DMS153 (cell line): Measurements from ENCODE around the gene AUTS2.
A peak's percentile ranks its signal among the peaks of the same experiment; 100 is the strongest.

Source experiments
- DNase-seq: peaks from one replicate; lab custom pipeline; 2025; lab: John Stamatoyannopoulos, UW

The AUTS2 gene

GRCh38 chr7:69992938-69993337 lies 394.7 kb downstream of the AUTS2 start:
- DNase-seq, result no peak

GRCh38 chr7:69994218-69994617 lies 395.9 kb downstream of the AUTS2 start:
- no peak for DNase-seq

- DNase-seq, result peak; percentile 28
Observed at GRCh38 chr7:69994886-69995542, 396.7 kb downstream of the AUTS2 start.

DNA sequence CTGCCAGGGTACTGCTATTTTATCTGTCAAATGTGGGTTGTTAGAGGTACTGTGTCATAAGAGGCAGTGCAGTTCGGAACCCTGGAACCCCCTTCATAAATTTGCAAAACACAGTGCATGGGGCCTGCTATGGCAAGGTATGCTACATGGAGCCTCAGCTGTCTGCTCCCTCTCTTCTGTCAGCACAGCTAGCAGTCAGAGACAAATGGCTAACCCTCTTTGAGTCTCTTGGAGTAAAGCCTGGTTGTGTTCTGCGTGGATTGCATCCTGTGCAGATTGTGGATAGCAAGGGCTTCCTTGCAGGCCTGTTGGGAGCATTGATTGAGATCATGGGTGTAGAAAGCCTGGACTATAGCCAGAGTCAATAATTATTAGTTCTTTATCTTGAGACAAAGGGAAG lies 397.8 kb downstream of the AUTS2 start:
- DNase-seq, result no peak

DNA sequence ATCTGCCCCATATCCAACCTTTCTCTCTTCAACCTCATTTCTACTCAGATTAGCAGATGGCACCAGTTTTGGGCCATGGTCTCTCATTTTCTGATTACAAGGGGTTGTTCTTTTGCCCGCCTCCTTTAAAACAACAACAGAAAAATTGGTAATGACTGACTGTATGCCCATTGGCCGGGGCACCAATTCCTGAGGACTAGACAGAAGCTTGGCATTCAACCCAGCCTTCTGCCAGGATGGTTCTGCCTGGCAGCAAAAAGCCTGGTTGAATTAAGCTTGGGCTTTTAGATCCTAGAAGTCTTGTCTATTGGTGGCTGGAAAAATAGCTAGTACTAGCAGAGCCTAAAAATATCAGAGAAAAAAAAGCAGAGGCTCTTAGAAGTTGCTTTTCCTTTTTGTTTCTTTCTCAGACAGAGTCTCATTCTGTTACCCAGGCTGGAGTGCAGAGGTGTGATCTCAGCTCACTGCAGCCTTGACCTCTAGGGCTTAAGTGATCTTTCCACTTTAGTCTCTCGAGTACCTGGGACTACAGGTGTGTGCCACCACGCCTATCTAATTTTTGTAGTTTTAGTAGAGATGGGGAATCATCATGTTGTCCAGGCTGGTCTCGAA lies 402.6 kb downstream of the AUTS2 start:
- no peak for DNase-seq

- no peak for DNase-seq
Observed at GRCh38 chr7:70005480-70005879, 407.2 kb downstream of the AUTS2 start.

- no peak for DNase-seq
Observed at GRCh38 chr7:70005891-70006260, 407.6 kb downstream of the AUTS2 start.

DNA sequence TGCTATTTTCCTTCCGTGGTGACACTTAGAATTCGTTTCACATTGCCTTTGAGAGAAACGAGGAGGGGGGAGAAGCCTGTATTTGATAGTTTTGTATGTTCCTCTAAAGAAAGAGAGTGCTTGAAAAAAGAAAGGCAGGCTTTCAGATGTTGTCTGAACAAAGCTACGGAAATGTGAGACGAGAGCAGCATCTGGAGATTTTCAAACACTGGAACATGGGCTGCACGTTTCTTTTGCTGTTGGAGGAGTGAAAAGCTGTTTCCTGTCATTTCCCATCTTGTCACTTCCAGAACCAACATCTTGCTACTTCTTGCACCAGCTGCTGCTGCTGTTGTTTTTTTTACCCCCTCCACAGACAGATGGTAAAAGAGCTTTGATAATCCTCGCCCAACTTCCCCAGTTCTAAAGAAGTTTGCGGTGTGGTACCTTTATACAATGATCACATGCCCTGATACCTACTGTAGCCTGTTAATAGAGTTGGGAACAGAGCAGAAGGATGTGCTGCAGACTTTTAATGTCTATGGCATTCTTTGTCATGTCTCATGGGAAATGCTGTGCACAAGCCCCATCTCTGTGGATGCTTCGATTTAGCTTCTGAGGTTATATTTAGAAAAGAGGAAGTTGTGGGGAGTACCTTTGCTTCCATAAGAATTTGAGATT lies 408.1 kb downstream of the AUTS2 start:
- no peak for DNase-seq

- no peak for DNase-seq
Observed at GRCh38 chr7:70008466-70008865, 410.2 kb downstream of the AUTS2 start.

DNA sequence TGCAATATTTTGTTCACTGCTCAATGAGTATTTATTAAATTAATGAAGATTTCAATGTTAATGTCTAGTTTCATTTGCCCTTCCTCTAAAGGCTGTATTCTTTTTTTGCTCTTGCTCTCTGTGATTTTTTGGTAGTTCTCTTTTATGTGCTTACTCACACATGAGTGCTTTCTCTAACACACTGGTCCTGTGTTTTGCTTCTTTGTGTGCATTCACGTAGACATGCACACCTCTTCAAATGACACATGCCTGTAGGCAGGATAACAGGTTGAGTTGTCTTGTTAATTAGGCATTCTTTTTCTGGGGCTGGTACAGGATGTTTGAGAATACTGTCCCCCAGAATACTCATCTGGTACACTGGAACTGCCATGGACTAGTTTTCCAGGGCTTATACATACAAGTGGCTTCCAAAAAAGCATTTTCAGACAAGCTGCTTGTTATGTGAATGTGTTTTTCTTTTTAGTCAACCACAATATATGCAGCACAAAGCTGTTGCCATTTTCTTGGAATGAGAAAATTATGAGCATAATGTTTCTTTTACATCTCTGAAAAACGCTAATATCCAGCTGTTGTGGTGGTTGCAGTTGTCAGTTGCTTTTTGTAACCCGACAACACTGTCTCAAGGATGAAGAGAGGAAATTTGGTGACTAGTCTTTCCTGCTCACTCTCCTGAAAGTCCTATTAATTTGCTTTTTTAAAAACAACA lies 416.4 kb downstream of the AUTS2 start:
- DNase-seq, result no peak

DNA sequence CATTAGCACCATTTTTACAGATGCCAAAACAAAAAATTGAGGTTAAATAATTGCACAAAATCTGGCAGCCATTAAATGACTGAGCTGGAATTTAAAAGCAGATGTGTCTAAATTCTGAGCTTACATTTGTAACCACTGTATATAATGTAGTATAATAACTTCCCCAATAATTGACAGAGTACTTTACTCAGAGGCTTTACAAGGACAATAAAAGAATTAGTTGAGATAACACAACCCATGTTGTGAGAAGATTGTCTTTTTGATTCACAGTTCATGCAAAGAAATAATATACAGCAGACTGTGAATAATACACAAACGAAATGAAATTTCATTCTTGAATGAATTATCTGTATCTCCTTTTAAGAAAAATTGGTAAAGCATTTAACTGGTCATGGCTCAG lies 417.1 kb downstream of the AUTS2 start:
- no peak for DNase-seq

DNA sequence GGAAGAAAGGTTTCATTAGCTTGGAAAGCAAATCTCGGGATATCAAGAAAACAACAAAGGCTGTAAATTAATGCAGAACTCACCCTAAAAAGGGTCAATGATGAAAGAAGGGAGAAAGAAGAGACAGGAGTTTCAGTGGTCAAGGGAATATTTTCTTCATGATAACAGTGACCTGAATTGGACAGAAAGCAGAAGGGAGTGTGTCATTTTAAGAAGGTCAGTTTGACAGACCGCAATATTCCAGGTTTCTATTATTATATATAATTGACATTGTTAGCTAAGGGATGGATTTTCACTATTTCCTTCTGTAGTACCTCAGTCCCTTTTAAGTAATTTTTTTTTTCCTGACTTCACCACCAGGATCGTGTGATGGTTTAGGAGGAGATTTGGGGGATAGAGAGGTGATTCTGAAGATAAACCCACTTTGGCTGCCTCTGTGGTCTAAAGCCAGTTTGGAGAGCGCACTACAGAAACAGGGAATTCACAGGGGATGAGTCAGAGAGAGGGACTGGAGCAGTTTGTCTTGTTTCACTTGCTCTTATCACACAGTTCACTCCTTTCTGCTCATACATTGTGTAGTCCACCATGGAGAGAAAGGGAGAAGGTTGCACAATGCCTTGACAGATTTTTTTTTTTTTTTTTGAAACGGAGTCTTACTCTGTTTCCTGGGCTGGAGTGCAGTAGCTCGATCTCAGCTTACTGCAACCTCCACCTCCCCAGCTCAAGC lies 417.9 kb downstream of the AUTS2 start:
- DNase-seq, result no peak

DNA sequence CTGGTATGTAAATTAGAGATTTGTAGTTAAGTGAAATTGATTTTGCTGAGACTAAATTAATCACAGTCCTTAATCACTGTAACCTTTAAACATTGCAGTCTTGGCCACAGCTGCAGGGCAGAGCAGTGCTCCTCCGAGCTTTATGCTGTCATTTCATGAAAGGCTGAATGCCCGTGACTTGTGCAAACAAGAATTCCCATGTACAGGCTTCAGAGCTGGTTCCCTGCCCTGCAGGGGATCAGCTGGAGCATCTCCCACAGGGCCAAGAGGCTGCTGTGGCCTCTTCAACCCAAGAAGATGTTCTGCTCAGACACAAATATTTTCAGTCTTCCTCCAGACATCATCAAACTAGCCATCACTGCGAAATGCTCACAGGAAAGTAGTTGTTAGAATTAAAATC lies 419.1 kb downstream of the AUTS2 start:
- no peak for DNase-seq

DNA sequence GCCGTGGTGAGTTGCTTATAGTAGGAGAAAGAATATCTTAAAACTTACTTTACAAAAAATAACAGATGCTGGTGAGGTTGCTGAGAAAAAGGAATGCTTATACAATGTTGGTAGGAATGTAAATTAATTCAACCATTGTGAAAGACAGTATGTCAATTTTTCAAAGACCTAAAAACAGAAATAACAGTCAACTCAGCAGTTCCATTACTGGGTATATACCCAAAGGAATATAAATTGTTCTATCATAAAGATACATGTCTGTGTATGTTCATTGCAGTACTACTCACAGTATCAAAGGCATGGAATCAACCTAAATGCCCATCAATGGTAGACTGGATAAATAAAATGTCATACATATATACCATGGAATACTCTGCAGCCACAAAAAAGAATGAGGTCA lies 420.4 kb downstream of the AUTS2 start:
- no peak for DNase-seq

DNA sequence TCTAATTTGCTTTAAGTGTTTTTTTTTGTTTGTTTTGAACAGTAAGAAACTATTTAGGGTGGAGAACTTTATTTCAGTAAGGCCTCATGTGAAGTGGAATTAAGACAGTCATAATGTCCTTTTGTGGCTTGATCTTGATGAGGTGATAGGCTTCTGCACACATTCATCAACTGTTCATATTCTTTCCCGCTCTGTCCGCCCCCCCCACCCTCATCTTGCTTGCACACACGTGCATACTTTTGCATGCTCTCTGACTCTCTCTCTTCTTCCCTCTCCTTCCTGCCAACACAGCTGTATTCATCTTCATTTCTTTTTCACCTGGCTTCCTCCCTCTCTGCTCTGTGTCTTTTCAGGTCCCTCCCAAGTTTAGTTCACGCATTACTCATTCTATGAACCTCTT lies 429.6 kb downstream of the AUTS2 start:
- DNase-seq, result no peak

- no peak for DNase-seq
Observed at GRCh38 chr7:70028620-70029019, 430.3 kb downstream of the AUTS2 start.

- DNase-seq, result no peak
Observed at GRCh38 chr7:70029993-70030392, 431.7 kb downstream of the AUTS2 start.

- no peak for DNase-seq
Observed at GRCh38 chr7:70030745-70031144, 432.5 kb downstream of the AUTS2 start.

GRCh38 chr7:70031245-70031644 lies 433.0 kb downstream of the AUTS2 start:
- no peak for DNase-seq

DNA sequence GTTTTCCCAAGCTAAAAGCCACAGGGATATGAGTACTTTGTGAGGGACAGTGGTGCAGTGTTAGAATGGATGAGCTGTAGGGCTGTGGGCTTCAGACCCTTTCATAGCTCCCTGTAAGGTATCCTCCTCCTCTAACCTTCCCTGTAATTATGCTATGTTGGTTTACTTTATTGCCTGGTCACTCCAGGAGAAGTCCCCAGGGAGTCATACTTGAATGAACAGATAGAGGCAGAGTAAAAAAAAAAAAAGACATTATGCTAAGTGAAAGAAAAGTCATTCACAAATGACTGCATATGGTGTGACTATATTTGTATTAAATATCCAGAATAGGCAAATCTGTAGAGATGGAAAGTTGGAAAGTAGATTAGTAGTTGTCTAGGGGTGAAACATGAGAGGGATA lies 434.4 kb downstream of the AUTS2 start:
- DNase-seq, result peak; percentile 44

- no peak for DNase-seq
Observed at GRCh38 chr7:70033226-70033625, 435.0 kb downstream of the AUTS2 start.

GRCh38 chr7:70034999-70035398 lies 436.7 kb downstream of the AUTS2 start:
- DNase-seq, result no peak
